Esophagus (tissue), 2 donors: Measurements from ENCODE around the gene CLNK. TPM values are rescaled to one million over a fixed set of nuclear protein-coding genes. Genes with fewer than 3 reads are reported as not detected.
"Not testable (repeated sequence)": the region's sequence is repeated elsewhere in the genome, so short reads cannot be mapped to it uniquely, and the experiment has no call there.

Experiments
- H3K27ac ChIP-seq, 2 donors: one replicate each; pipeline ENCODE4 v1.5.1; 2013; ENCODE audit warnings: low read depth in 2 of 2, mild to moderate bottlenecking in 2 of 2, inconsistent platforms in 1 of 2, low read length in 1 of 2, moderate library complexity in 1 of 2
- H3K27me3 ChIP-seq, 2 donors: one replicate each; pipeline ENCODE4 v1.6.1; 2013; ENCODE audit warnings: low read length in 2 of 2, control low read depth in 1 of 2, mild to moderate bottlenecking in 1 of 2; ENCODE audit not compliant: insufficient read depth in 2 of 2, control insufficient read depth in 1 of 2
- H3K36me3 ChIP-seq, 2 donors: one replicate each; pipeline ENCODE4 v1.6.1; 2013; ENCODE audit warnings: low read length in 1 of 2; ENCODE audit not compliant: control insufficient read depth in 2 of 2, insufficient read depth in 2 of 2
- H3K4me1 ChIP-seq, 2 donors: one replicate each; pipeline ENCODE4 v1.6.1; 2013; ENCODE audit warnings: low read length in 1 of 2; ENCODE audit not compliant: control insufficient read depth in 2 of 2, insufficient read depth in 2 of 2
- H3K4me3 ChIP-seq, 2 donors: one replicate each; pipeline ENCODE4 v1.5.1; 2013; ENCODE audit warnings: low read length in 2 of 2, mild to moderate bottlenecking in 2 of 2, low read depth in 1 of 2, moderate library complexity in 1 of 2
- H3K9me3 ChIP-seq, 2 donors: one replicate each; pipeline ENCODE4 v1.6.1; 2013; ENCODE audit warnings: mild to moderate bottlenecking in 2 of 2, low read depth in 1 of 2, low read length in 1 of 2, moderate library complexity in 1 of 2; ENCODE audit not compliant: control insufficient read depth in 2 of 2, insufficient read depth in 1 of 2
- WGBS, 2 donors: extraction: QIAGEN DNeasy Blood & Tissue Kit; methylation state at CpG; one replicate each; pipeline ENCODE4 v1.1.7; 2013; 5-methylcytosine and 5-hydroxymethylcytosine counted together
- polyA plus RNA-seq, 2 donors: library from polyadenylated mRNA; stranded (reverse); fragments of 200-250 nt; gene quantifications; one replicate each; pipeline ENCODE4 v1.2.3, GENCODE V29; 2013
- donor health status: healthy with polysubstance abuse.
- donor health status: Bipolar disorder and iron deficiency.

Gene CLNK
- polyA plus RNA-seq, 2 donors, result 0.05 TPM; not detected in 1

DNA sequence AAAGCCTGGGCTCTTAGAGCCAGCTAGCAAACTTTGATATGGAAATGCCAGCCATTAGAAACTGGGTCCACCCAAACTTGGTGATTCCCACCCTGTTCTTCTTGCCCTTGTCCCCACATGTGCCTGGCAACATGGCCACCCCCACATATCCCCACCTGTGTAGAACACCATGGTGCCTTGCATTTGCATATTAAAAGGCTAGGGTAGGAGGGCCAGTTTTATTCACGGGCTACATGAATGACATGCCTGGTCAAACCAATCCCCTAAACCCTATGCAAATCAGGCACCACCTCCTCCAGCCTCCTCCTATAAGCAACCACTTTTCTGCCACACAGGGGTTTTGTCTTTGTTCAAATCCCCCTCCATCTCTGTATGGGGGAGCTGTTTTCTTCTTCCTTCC is 104.9 kb downstream of the CLNK start:
- no peak overlapping the region for H3K4me3 ChIP-seq
- 73 to 79% methylated on average over 1 of the region's 1 CpG for WGBS, 2 donors
- no peak overlapping the region for H3K27ac ChIP-seq
- no peaks in the 10 kb centered on the region for H3K27me3 ChIP-seq
- H3K4me1 ChIP-seq, result peaks cover 0 to 2% of the 10 kb centered on the region in 2 donors
- no peaks in the 10 kb centered on the region for H3K9me3 ChIP-seq
- H3K36me3 ChIP-seq, result no peaks in the 10 kb centered on the region

GRCh38 chr4:10577508-10578426 is 106.8 kb downstream of the CLNK start:
- Histone ChIP-seq H3K27ac (no peak overlapping the region), H3K4me1 (peaks cover 0 to 2% of the 10 kb centered on the region in 2 donors), H3K4me3 (no peak overlapping the region), H3K27me3 (no peaks in the 10 kb centered on the region), H3K9me3 (no peaks in the 10 kb centered on the region), H3K36me3 (no peaks in the 10 kb centered on the region)
- 41 to 45% methylated on average over 11 of the region's 11 CpGs for WGBS, 2 donors

GRCh38 chr4:10577018-10577417 is 107.5 kb downstream of the CLNK start:
- 2 to 9% methylated on average over 1 of the region's 1 CpG for WGBS, 2 donors
- Histone ChIP-seq H3K27me3 (no peaks in the 10 kb centered on the region), H3K4me3 (no peak overlapping the region), H3K9me3 (no peaks in the 10 kb centered on the region), H3K4me1 (peaks cover 0 to 2% of the 10 kb centered on the region in 2 donors), H3K27ac (no peak overlapping the region), H3K36me3 (no peaks in the 10 kb centered on the region)

DNA sequence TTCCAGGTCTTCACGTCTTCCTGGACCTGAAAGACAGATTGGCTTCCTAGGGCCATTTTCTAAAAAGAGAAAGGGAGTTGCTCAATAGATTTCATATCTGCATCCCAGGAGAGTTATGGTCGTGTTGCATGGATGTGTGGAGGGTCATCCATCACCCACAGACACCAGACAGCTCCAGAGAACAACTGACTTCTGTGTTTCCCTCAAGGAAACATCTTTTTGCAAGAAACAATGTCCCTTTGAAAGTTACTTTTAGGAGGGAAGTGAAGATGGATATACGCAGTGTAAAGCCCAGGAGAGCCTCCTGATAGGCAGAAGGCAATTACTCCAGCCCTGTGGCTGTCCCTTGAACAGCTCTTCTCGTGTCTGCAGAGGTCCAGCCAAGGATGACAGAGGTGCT is 108.3 kb downstream of the CLNK start:
- 69 to 74% methylated on average over 4 of the region's 4 CpGs for WGBS, 2 donors
- no peaks in the 10 kb centered on the region for H3K27me3 ChIP-seq

GRCh38 chr4:10575414-10575813 is 109.2 kb downstream of the CLNK start:
- Histone ChIP-seq H3K4me1 (peaks cover 0 to 2% of the 10 kb centered on the region in 2 donors), H3K27me3 (no peaks in the 10 kb centered on the region), H3K4me3 (no peak overlapping the region), H3K27ac (no peak overlapping the region), H3K36me3 (no peaks in the 10 kb centered on the region), H3K9me3 (no peaks in the 10 kb centered on the region)
- WGBS, 2 donors, result 83 to 92% methylated on average over 7 of the region's 7 CpGs

More for the DNA sequence above, 108.3 kb downstream of the CLNK start:
- Histone ChIP-seq H3K27ac (no peak overlapping the region), H3K36me3 (no peaks in the 10 kb centered on the region), H3K4me1 (peaks cover 0 to 2% of the 10 kb centered on the region in 2 donors), H3K9me3 (no peaks in the 10 kb centered on the region), H3K4me3 (no peak overlapping the region)

GRCh38 chr4:10574553-10574952 is 110.0 kb downstream of the CLNK start:
- H3K36me3 ChIP-seq, H3K4me3 ChIP-seq, H3K9me3 ChIP-seq, H3K27me3 ChIP-seq, H3K4me1 ChIP-seq, H3K27ac ChIP-seq: not testable (repeated sequence)
- WGBS, 2 donors, result 92 to 93% methylated on average over 8 of the region's 8 CpGs

DNA sequence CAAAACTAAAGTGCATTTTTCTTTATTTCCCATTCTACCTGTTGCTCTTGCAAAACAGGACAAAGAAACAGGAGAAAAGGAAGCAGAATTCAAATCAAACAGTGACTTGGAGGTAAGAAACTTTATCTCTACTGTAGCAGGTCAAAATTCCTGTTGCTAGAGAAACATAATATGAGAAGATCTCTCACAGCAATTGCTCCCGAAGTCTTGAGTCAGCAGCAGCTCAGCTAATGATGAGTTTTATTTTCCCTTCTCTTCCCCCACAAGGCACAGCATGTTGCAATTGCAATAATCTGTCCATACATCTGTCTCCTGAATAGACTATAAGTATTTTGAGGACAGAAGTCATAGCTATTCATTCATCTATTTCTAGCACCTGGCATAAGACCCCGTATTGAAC is 112.7 kb downstream of the CLNK start:
- no peak overlapping the region for H3K4me3 ChIP-seq

GRCh38 chr4:10569491-10569890 is 115.1 kb downstream of the CLNK start:
- Histone ChIP-seq H3K4me3 (no peak overlapping the region), H3K9me3 (no peaks in the 10 kb centered on the region), H3K4me1 (no peaks in the 10 kb centered on the region), H3K27ac (no peak overlapping the region), H3K36me3 (no peaks in the 10 kb centered on the region), H3K27me3 (no peaks in the 10 kb centered on the region)
- WGBS, 2 donors, result 93 to 97% methylated on average over 2 of the region's 2 CpGs

More for the DNA sequence above, 112.7 kb downstream of the CLNK start:
- Histone ChIP-seq H3K36me3 (no peaks in the 10 kb centered on the region), H3K9me3 (no peaks in the 10 kb centered on the region), H3K27me3 (no peaks in the 10 kb centered on the region), H3K27ac (no peak overlapping the region), H3K4me1 (no peaks in the 10 kb centered on the region)
- WGBS, 2 donors, result 55 to 57% methylated on average over 2 of the region's 2 CpGs

GRCh38 chr4:10567766-10568165 is 116.8 kb downstream of the CLNK start:
- Histone ChIP-seq H3K36me3 (no peaks in the 10 kb centered on the region), H3K9me3 (no peaks in the 10 kb centered on the region), H3K4me1 (no peaks in the 10 kb centered on the region), H3K27me3 (no peaks in the 10 kb centered on the region), H3K4me3 (no peak overlapping the region), H3K27ac (no peak overlapping the region)
